HepG2 (cell line): ENCODE measurements around the gene GFRA1. TPM values are rescaled to one million over a fixed set of nuclear protein-coding genes. Genes with fewer than 3 reads are reported as not detected.

ENCODE experiments used
- BRF2 ChIP-seq: sonication (generic); formaldehyde crosslinking; IDR thresholded peaks from 2 replicates; pipeline ENCODE4 v1.8.1; 2022; ENCODE audit warnings: mild to moderate bottlenecking, missing genetic modification reagents
- FOXP1 ChIP-seq, 2 experiments: fragments of 450-650 bp in 1 of 2; IDR thresholded peaks; 2 replicates each; pipeline ENCODE4 v1.6.1; 2017 to 2018; ENCODE audit warnings: antibody characterized with exemption in 1 of 2
- KLF13 ChIP-seq: sonication (generic); formaldehyde crosslinking; IDR thresholded peaks from 2 replicates; pipeline ENCODE4 v1.4.0; 2020; ENCODE audit warnings: mild to moderate bottlenecking, missing genetic modification reagents
- NPAS2 ChIP-seq: sonication (generic); formaldehyde crosslinking; IDR thresholded peaks from 2 replicates; pipeline ENCODE4 v1.8.0; 2022; ENCODE audit warnings: mild to moderate bottlenecking, missing genetic modification reagents, borderline replicate concordance
- TEF ChIP-seq: sonication (generic); formaldehyde crosslinking; IDR thresholded peaks from 2 replicates; pipeline ENCODE4 v1.5.0; 2020; ENCODE audit warnings: missing genetic modification reagents
- TFE3 ChIP-seq: IDR thresholded peaks from 2 replicates; pipeline ENCODE4 v1.6.1; 2016
- ZBTB43 ChIP-seq: sonication (generic); formaldehyde crosslinking; conservative IDR thresholded peaks from 2 replicates; pipeline ENCODE4 v1.4.0; 2020; ENCODE audit warnings: missing genetic modification reagents
- ZNF761 ChIP-seq: sonication (generic); formaldehyde crosslinking; conservative IDR thresholded peaks from 2 replicates; pipeline ENCODE4 v1.4.0; 2020; ENCODE audit warnings: mild to moderate bottlenecking, missing genetic modification reagents
- polyA plus RNA-seq, 8 experiments: library from polyadenylated mRNA; depleted of rRNA in 3 of 8; stranded (reverse) in 7 of 8; unstranded in 1 of 8; fragments of >200 nt; fragmentation: Illumina TruSeq in 4 of 8; extraction: Trizol in 4 of 8; gene quantifications; 2 replicates each; pipeline versions ENCODE4 v1.2.1 to v1.2.3, GENCODE V29; 2011 to 2016; ENCODE audit warnings: low read depth in 4 of 8, missing spikeins in 1 of 8, mixed read lengths in 1 of 8; ENCODE audit not compliant: insufficient read depth in 1 of 8
- total RNA-seq, 5 experiments: library from RNA; depleted of rRNA; stranded (reverse); fragments of >200 nt; fragmentation: Illumina TruSeq; extraction: Trizol; gene quantifications; 2 replicates each; pipeline ENCODE4 v1.2.3, GENCODE V29; 2016; ENCODE audit warnings: low read depth in 1 of 5

GFRA1 gene
- total and polyA plus RNA-seq, 2 of the 13 experiments (the other 11 are each of a cell fraction or from before 2014, with no cell fraction given), result not detected

- no peak for TF ChIP-seq ZNF761 (CRISPR knock-in tag)
- TF ChIP-seq NPAS2 (CRISPR knock-in tag), result no peak
- TF ChIP-seq TFE3 (CRISPR knock-in tag), result no peak
- TF ChIP-seq TEF (CRISPR knock-in tag), result no peak
- no peak for TF ChIP-seq KLF13 (CRISPR knock-in tag)
- TF ChIP-seq ZBTB43 (CRISPR knock-in tag), result no peak
- TF ChIP-seq BRF2 (CRISPR knock-in tag), result no peak
- TF ChIP-seq FOXP1 (IDR thresholded peaks at IDR 0.05), result no peak
- no peak for TF ChIP-seq FOXP1 (CRISPR knock-in tag; IDR thresholded peaks at IDR 0.05)
Observed at GRCh38 chr10:116099023-116099420, 174.0 kb downstream of the GFRA1 start (continued).
